Breast epithelium (tissue), 4 donors: ENCODE measurements around the gene PRR14L. TPM values are rescaled to one million over a fixed set of nuclear protein-coding genes. Genes with fewer than 3 reads are reported as not detected.

ENCODE experiments used
- DNase-seq, 2 donors: peaks; one replicate each; pipeline ENCODE4 v3.0.0-alpha.2; 2019; ENCODE audit warnings: low spot score in 2 of 2
- H3K27ac ChIP-seq, 2 donors: fragments of 200-600 bp; sonication (generic) in 1 of 2; one replicate each; pipeline ENCODE4 v1.5.1; 2016 to 2019; ENCODE audit warnings: mild to moderate bottlenecking in 1 of 2
- H3K27me3 ChIP-seq, 2 donors: fragments of 200-600 bp; sonication (generic) in 1 of 2; one replicate each; pipeline versions ENCODE4 v1.5.1 to v1.6.0; 2017 to 2019; ENCODE audit warnings: control low read depth in 1 of 2, mild to moderate bottlenecking in 1 of 2
- H3K36me3 ChIP-seq: fragments of 200-600 bp; one replicate; pipeline ENCODE4 v1.5.1; 2019
- H3K4me1 ChIP-seq, 2 donors: fragments of 200-600 bp; sonication (generic); one replicate each; pipeline ENCODE4 v1.5.1; 2016 to 2019; ENCODE audit warnings: control low read depth in 1 of 2
- H3K4me3 ChIP-seq, 3 donors: fragments of 200-600 bp; sonication (generic); 1 replicate in 2 of 3; 2 replicates in 1 of 3; pipeline ENCODE4 v1.5.1; 2016 to 2019; ENCODE audit warnings: mild to moderate bottlenecking in 3 of 3, moderate library complexity in 2 of 3
- H3K9me3 ChIP-seq, 2 donors: fragments of 200-600 bp; sonication (generic) in 1 of 2; one replicate each; pipeline ENCODE4 v1.5.1; 2016 to 2019; ENCODE audit warnings: control low read depth in 1 of 2
- CTCF ChIP-seq, 3 donors: fragments of 450-650 bp; IDR thresholded peaks; one replicate each; pipeline ENCODE4 v1.5.1; 2016 to 2017; ENCODE audit warnings: antibody characterized with exemption in 3 of 3, mild to moderate bottlenecking in 3 of 3, moderate library complexity in 3 of 3
- POLR2A ChIP-seq: fragments of 450-650 bp; IDR thresholded peaks from one replicate; pipeline ENCODE4 v1.6.1; 2016; ENCODE audit warnings: antibody characterized with exemption, mild to moderate bottlenecking, moderate library complexity
- POLR2AphosphoS5 ChIP-seq, 3 donors: sonication (generic); formaldehyde crosslinking; IDR thresholded peaks; one replicate each; pipeline ENCODE4 v1.6.1; 2017; ENCODE audit warnings: antibody characterized with exemption in 3 of 3
- intact Hi-C: fragments of 100-400 bp; cut with DNase I; formaldehyde crosslinking; loops from one replicate; pipeline ENCODE4 v1.15.1; 2023; ENCODE audit warnings: low total_unique reads
- total RNA-seq, 3 donors: library from RNA; depleted of rRNA; stranded (reverse); fragments of >200 nt; gene quantifications; one replicate each; pipeline ENCODE4 v1.1.0, GENCODE V29; 2016

Gene PRR14L
- total RNA-seq, 3 donors from 2014 or later, result 24.9 to 31.3 (median 27.5) TPM

- Histone ChIP-seq H3K4me3 (no peak overlapping the region), H3K27ac (peak overlapping the region; percentile 20 to 48), H3K27me3 (no peaks in the 10 kb centered on the region), H3K9me3 (no peaks in the 10 kb centered on the region), H3K36me3 (no peaks in the 10 kb centered on the region), H3K4me1 (peaks cover 0 to 3% of the 10 kb centered on the region in 2 donors)
- no peak for TF ChIP-seq POLR2AphosphoS5 (IDR thresholded peaks at IDR 0.05)
- TF ChIP-seq POLR2A, result no peak
- no peak for TF ChIP-seq CTCF (IDR thresholded peaks at IDR 0.05)
- intact Hi-C loops, result no loop called here
- no peak for DNase-seq
Observed at GRCh38 chr22:31635638-31636306, 114.2 kb downstream of the PRR14L start.

GRCh38 chr22:31631436-31631835 lies 118.5 kb downstream of the PRR14L start:
- TF ChIP-seq POLR2AphosphoS5 (IDR thresholded peaks at IDR 0.05), result no peak
- TF ChIP-seq CTCF (IDR thresholded peaks at IDR 0.05), result no peak
- TF ChIP-seq POLR2A, result no peak
- intact Hi-C loops, result loop anchor here (2.0 kb wide), 1 partner anchor 71 kb away; no protein-coding TSS in a partner anchor
- Histone ChIP-seq H3K27ac (peak overlapping the region; percentile 81 to 94), H3K27me3 (no peaks in the 10 kb centered on the region), H3K36me3 (no peaks in the 10 kb centered on the region), H3K4me3 (peak overlapping the region; percentile 81 to 88 (median 86)), H3K9me3 (no peaks in the 10 kb centered on the region), H3K4me1 (peaks cover 5 to 10% of the 10 kb centered on the region in 2 donors)
- DNase-seq, result no peak

Other genes starting within 250 kb of the PRR14L start
- 10 to 100 TPM; 49.6 to 58.7 (median 57.0) TPM for gene PISD, start 87.9 kb downstream of the PRR14L start, total RNA-seq
- gene DEPDC5, start 3.9 kb upstream of the PRR14L start, total RNA-seq, result 10 to 100 TPM; 13.6 to 20.0 (median 16.1) TPM
- gene YWHAH, start 194.4 kb upstream of the PRR14L start, total RNA-seq, result 10 to 100 TPM; 58.7 to 94.3 (median 85.9) TPM